Neural crest cell (in vitro differentiated cells): Measurements from ENCODE around the gene C17orf100. TPM values are rescaled to one million over a fixed set of nuclear protein-coding genes. Genes with fewer than 3 reads are reported as not detected.

Source experiments
- DNase-seq: peaks from one replicate; pipeline ENCODE4 v3.0.0; 2021; ENCODE audit warnings: low read depth, mixed read lengths, low spot score
- H3K27ac Mint-ChIP-seq: one replicate; pipeline ENCODE4 v1.8.0; 2021; ENCODE audit warnings: mild to moderate bottlenecking, mixed read lengths; ENCODE audit not compliant: unreplicated experiment
- H3K27me3 Mint-ChIP-seq: 2 replicates; pipeline ENCODE4 v1.8.0; 2021; ENCODE audit warnings: low read depth, mild to moderate bottlenecking, mixed read lengths
- H3K36me3 Mint-ChIP-seq: 2 replicates; pipeline ENCODE4 v1.8.0; 2021; ENCODE audit warnings: low read depth, mild to moderate bottlenecking, mixed read lengths
- H3K4me1 Mint-ChIP-seq: 2 replicates; pipeline ENCODE4 v1.8.0; 2021; ENCODE audit warnings: mixed read lengths
- H3K4me3 Mint-ChIP-seq: one replicate; pipeline ENCODE4 v1.8.0; 2021; ENCODE audit warnings: mild to moderate bottlenecking, mixed read lengths
- H3K9me3 Mint-ChIP-seq: 2 replicates; pipeline ENCODE4 v1.8.0; 2021; ENCODE audit warnings: mixed read lengths
- CTCF ChIP-seq: fragments of 200-600 bp; sonication (generic); conservative IDR thresholded peaks from 2 replicates; pipeline ENCODE4 v1.5.0; 2021; ENCODE audit warnings: antibody characterized with exemption, mild to moderate bottlenecking
- total RNA-seq: library from RNA; stranded (reverse); gene quantifications from 2 replicates; pipeline ENCODE4 v1.2.1, GENCODE V29; 2021

The C17orf100 gene
- total RNA-seq, 1 donor from 2014 or later = 3.7 TPM

- no peak for TF ChIP-seq CTCF
- peaks cover 30% of the 10 kb centered on the region for H3K4me1 Mint-ChIP-seq
- H3K36me3 Mint-ChIP-seq = peaks cover 13% of the 10 kb centered on the region
- DNase-seq = no peak
- peak overlapping the region; percentile 98 for H3K4me3 Mint-ChIP-seq
- H3K27me3 Mint-ChIP-seq = no peaks in the 10 kb centered on the region
- H3K27ac Mint-ChIP-seq = peak overlapping the region; percentile 35
- no peaks in the 10 kb centered on the region for H3K9me3 Mint-ChIP-seq
Measured at GRCh38 chr17:6638046-6638908, 13.3 kb upstream of the C17orf100 start.

GRCh38 chr17:6639014-6639585 lies 12.5 kb upstream of the C17orf100 start:
- Mint-ChIP-seq H3K27ac (peak overlapping the region; percentile 95), H3K27me3 (no peaks in the 10 kb centered on the region), H3K4me3 (peak overlapping the region; percentile 98), H3K9me3 (no peaks in the 10 kb centered on the region), H3K4me1 (peaks cover 30% of the 10 kb centered on the region), H3K36me3 (peaks cover 7% of the 10 kb centered on the region)
- no peak for TF ChIP-seq CTCF
- no peak for DNase-seq

- peak overlapping the region; percentile 100 for H3K27ac Mint-ChIP-seq
- peaks cover 30% of the 10 kb centered on the region for H3K4me1 Mint-ChIP-seq
- peak overlapping the region; percentile 98 for H3K4me3 Mint-ChIP-seq
- peak; percentile 49 for DNase-seq
- peaks cover 2% of the 10 kb centered on the region for H3K36me3 Mint-ChIP-seq
- no peaks in the 10 kb centered on the region for H3K27me3 Mint-ChIP-seq
- H3K9me3 Mint-ChIP-seq = no peaks in the 10 kb centered on the region
- no peak for TF ChIP-seq CTCF
Measured at GRCh38 chr17:6639586-6640535, 11.7 kb upstream of the C17orf100 start.

- Mint-ChIP-seq H3K27ac (peak within 1 kb of the TSS; percentile 100), H3K4me3 (peak within 1 kb of the TSS; percentile 98), H3K27me3 (no peaks in the 10 kb centered on the region), H3K36me3 (no peaks in the 10 kb centered on the region), H3K9me3 (no peaks in the 10 kb centered on the region), H3K4me1 (peaks cover 30% of the 10 kb centered on the region)
- peak; percentile 91 for DNase-seq
- no peak for TF ChIP-seq CTCF
Measured at GRCh38 chr17:6640536-6641246, 10.9 kb upstream of the C17orf100 start, which contains the start of the genes KIAA0753 and TXNDC17. TSS of gene KIAA0753 (minus strand) at chr17:6640711. CDS start at chr17:6635103, 5,608 bp downstream. TSS of gene TXNDC17 (plus strand) at chr17:6641060. CDS start at chr17:6641083, 23 bp downstream.
